ENCODE data around the gene WIPF3. TPM values are rescaled to one million over a fixed set of nuclear protein-coding genes. Genes with fewer than 3 reads are reported as not detected.

WIPF3 gene
- total and polyA plus RNA-seq, 10 of the 15 experiments (the other 5 are each of a cell fraction or from before 2014, with no cell fraction given): 0.03 to 0.05 TPM; not detected in 8

GRCh38 chr7:29940199-29940598 is 133.9 kb downstream of the WIPF3 start:
- Histone ChIP-seq H3K36me3 (ENCODE audit: control insufficient read depth in 2 of 2, insufficient read depth in 2 of 2, low read length in 1 of 2) (peaks cover 6 to 14% of the 10 kb centered on the region in 2 experiments), H2AFZ (ENCODE audit: control insufficient read depth, low read depth, low read length) (no peak overlapping the region), H3K4me1 (ENCODE audit: control insufficient read depth, insufficient read depth, low read length) (no peaks in the 10 kb centered on the region), H3K4me3 (no peak overlapping the region), H3K9ac (ENCODE audit: control insufficient read depth, insufficient read depth, low read length) (no peak overlapping the region), H3K27ac (ENCODE audit: control insufficient read depth, insufficient read depth) (no peak overlapping the region), H3K4me2 (ENCODE audit: control insufficient read depth, insufficient read depth) (no peak overlapping the region), H3K79me2 (ENCODE audit: control insufficient read depth, insufficient read depth, low read length) (no peaks in the 10 kb centered on the region), H3K27me3 (replicated peaks in 1 of 2; ENCODE audit: control insufficient read depth in 2 of 2, insufficient read depth in 2 of 2, low read length in 1 of 2) (no peaks in the 10 kb centered on the region), H4K20me1 (ENCODE audit: control insufficient read depth, insufficient read depth) (peaks cover 2% of the 10 kb centered on the region; the same call in 1 of the 2 replicates), H3K9me3 (replicated peaks; ENCODE audit: control insufficient read depth, insufficient read depth, low read length) (no peaks in the 10 kb centered on the region)
- no peak for DNase-seq (ENCODE audit: low read depth, low spot score)
- ChIA-PET SMC1A (ENCODE audit: uncharacterized antibody, unreplicated experiment) (interaction anchor here (0.6 kb wide), 1 partner anchor 20 kb away, joined by 3 read pairs; no protein-coding TSS in a partner anchor), CTCF (interaction anchor here (2.3 to 2.9 kb wide), 2 partner anchors 19 to 122 kb away, joined by 6 to 13 read pairs; no protein-coding TSS in a partner anchor), RAD21 (ENCODE audit: unreplicated experiment) (no interaction called here), POLR2A (no interaction called here)
- no TSS peak for BruUV-seq (replicated peaks)
- in situ Hi-C loops (cut with MboI) (no loop called here), intact Hi-C loops (cut with micrococcal nuclease; ENCODE audit: unreplicated experiment) (no loop called here)
- TF ChIP-seq BHLHE40 (IDR thresholded peaks at IDR 0.05; ENCODE audit: borderline replicate concordance in 1 of 2, low read depth in 2 of 2, low read length in 1 of 2) (no peak), SMARCA5 (IDR thresholded peaks at IDR 0.05) (no peak), ATF7 (IDR thresholded peaks at IDR 0.05; ENCODE audit: low read depth) (no peak), RUNX3 (IDR thresholded peaks at IDR 0.05; ENCODE audit: low read length) (no peak), IRF4 (IDR thresholded peaks at IDR 0.05; ENCODE audit: low read depth, low read length) (no peak), SUZ12 (IDR thresholded peaks at IDR 0.05; ENCODE audit: unreplicated experiment) (no peak), MEF2B (IDR thresholded peaks at IDR 0.05; ENCODE audit: partially characterized antibody, poor library complexity, severe bottlenecking) (no peak), JUNB (IDR thresholded peaks at IDR 0.05) (no peak), GATAD2B (conservative IDR thresholded peaks at IDR 0.05; ENCODE audit: low read depth) (no peak), YBX1 (IDR thresholded peaks at IDR 0.05) (no peak), CREM (IDR thresholded peaks at IDR 0.05; ENCODE audit: low read depth) (no peak)
- TF ChIP-seq, protein P1, sequence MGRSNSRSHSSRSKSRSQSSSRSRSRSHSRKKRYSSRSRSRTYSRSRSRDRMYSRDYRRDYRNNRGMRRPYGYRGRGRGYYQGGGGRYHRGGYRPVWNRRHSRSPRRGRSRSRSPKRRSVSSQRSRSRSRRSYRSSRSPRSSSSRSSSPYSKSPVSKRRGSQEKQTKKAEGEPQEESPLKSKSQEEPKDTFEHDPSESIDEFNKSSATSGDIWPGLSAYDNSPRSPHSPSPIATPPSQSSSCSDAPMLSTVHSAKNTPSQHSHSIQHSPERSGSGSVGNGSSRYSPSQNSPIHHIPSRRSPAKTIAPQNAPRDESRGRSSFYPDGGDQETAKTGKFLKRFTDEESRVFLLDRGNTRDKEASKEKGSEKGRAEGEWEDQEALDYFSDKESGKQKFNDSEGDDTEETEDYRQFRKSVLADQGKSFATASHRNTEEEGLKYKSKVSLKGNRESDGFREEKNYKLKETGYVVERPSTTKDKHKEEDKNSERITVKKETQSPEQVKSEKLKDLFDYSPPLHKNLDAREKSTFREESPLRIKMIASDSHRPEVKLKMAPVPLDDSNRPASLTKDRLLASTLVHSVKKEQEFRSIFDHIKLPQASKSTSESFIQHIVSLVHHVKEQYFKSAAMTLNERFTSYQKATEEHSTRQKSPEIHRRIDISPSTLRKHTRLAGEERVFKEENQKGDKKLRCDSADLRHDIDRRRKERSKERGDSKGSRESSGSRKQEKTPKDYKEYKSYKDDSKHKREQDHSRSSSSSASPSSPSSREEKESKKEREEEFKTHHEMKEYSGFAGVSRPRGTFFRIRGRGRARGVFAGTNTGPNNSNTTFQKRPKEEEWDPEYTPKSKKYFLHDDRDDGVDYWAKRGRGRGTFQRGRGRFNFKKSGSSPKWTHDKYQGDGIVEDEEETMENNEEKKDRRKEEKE (IDR thresholded peaks at IDR 0.05): no peak
- ATAC-seq: no peak
- 66% methylated on average over 2 of the region's 2 CpGs for WGBS (ENCODE audit: insufficient coverage, insufficient replicate concordance, low lambda C conversion rate, missing lambda C conversion rate)
- FAIRE-seq: no peak

Measured in GM12878 (cell line).